NCI-H2227 (cell line): Measurements from ENCODE around the gene SH2D3C.

Source experiments
- DNase-seq: peaks from one replicate; lab custom pipeline; 2025; ENCODE audit not compliant: unreplicated experiment; lab: John Stamatoyannopoulos, UW

SH2D3C gene

DNA sequence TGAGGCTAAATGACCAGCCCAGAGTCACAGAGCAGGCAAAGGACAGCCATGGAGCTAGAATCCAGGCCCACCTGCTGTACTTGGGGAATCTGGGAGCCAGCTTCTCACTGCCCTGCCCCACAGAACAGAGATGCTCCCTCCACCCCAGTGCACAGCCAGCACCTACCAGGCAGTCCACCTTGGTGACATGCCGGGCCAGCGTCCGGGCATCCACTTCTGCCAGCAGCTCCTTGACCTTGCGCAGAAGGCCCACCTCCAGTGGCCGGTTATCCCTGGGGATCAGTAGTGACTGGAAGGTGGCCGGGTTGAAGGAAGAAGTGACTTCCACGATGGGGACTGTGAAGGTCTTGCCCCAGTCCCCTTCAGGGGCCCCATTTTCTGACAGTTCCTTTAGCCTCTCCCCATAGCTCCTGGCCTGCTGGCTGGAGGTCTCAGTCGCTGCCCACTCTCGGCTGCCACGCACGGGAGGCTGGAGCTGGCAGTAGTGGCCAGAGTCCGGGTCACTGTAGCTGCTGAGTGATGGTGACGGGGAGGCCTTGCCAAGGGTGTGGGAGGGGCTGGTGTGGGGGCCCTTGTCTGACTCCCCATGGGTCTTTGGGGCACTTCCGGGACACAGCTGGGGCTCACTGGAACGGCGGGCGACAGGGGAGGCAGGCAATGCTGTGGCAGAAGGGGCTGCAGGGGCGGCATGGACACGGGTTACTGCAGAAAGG is 33.9 kb downstream of the SH2D3C start:
- DNase-seq, result no peak

DNA sequence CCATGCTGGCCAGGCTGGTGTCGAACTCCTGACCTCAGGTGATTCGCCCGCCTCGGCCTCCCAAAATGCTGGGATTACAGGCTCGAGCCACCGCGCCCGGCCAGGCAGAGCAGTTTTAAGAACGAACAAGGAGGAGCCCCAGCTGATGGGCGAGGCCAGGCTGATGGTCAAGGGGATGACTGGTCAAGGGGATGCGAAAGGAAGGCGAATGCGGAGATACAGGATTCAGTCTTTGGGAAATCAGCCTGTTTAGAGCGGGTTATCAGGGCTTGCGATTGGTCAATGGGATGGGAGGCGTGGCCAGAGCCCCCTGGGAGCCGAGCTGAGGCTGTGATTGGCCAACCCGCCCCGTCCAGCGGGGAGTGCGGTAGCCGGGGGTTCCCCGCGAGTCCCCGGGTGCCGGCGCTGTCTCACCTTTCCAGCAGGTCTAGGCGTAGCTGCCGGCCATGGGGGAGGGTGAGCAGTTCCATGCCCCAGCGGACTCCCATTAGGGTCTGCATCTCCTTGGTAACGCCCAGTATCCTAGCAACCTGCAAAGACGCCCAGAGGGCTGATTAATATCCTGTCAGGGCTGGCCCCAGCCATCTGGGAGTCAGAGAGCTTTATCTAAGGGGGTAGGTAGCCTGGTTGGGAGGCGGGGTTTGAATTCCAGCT is 35.9 kb downstream of the SH2D3C start:
- DNase-seq, result no peak

GRCh38 chr9:127741831-127742434 is 36.5 kb downstream of the SH2D3C start:
- no peak for DNase-seq

- DNase-seq, result no peak
Measured at GRCh38 chr9:127739614-127740330, 38.7 kb downstream of the SH2D3C start.

DNA sequence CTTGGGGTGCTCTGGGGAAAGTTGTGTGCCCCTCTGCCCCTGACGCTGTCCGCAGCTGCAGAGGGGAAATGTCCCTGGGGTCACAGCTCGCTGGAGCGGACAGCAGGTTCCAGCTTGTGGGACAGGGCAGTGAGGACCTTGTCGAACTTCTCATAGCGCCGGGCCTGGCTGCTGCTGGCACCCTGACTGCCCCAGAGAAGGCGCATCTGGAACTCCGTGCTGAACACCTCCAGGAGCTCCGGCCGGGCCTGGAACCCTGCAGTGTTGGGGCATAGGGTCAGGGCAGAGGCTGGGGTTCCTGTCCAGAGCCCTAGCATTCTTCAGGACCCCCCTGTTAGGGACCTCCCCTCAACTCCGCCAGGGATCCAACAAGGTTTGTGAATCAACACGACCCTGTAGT is 39.8 kb downstream of the SH2D3C start:
- no peak for DNase-seq

- DNase-seq, result peak; percentile 27
Measured at GRCh38 chr9:127735530-127736185, 42.8 kb downstream of the SH2D3C start.

GRCh38 chr9:127734747-127735529 is 43.5 kb downstream of the SH2D3C start, which contains the start of gene TOR2A:
TSS of gene TOR2A (minus strand) at chr9:127735294. CDS start at chr9:127735270, 24 bp downstream.
- DNase-seq, result peak; percentile 97

GRCh38 chr9:127734247-127734746 is 44.2 kb downstream of the SH2D3C start:
- DNase-seq, result no peak

DNA sequence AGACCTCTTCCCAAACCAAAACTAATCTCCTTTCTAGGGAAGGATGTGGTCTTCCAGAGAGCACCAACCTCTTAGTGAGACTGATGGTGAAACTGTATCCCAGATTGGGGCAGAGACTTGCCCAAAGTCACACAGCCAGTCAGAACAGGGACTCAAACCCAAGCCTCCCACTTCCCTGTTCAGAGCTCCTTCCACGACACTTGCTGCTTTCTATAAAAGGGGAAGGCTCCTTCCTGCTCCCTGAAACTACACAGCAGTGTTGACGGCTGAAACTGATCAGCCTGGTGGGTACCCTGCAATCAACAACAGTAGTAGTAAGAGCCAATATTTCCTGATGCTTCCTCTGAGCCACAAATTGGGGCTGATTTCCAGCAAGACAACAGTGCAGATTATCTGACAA is 44.9 kb downstream of the SH2D3C start:
- DNase-seq, result no peak

DNA sequence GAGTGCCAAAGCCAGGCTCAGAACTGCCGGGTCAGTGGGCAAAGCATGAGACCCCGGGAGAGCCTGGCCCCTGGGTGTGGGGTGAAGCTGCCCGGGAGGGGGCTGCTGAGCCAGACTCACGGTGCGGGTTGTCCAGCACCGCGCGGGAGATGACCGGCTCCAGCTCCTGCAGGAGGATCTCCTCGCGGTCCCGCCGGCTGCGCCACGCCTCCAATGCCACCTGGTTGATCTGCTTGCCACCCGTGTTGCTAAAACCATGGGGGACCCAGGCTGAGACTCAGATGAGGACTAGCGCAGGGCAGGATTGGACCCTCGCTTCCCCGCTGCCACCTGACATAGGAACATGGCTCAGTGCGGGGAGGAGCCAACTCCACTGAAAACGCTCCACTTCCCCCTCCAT is 46.0 kb downstream of the SH2D3C start:
- DNase-seq, result no peak

DNA sequence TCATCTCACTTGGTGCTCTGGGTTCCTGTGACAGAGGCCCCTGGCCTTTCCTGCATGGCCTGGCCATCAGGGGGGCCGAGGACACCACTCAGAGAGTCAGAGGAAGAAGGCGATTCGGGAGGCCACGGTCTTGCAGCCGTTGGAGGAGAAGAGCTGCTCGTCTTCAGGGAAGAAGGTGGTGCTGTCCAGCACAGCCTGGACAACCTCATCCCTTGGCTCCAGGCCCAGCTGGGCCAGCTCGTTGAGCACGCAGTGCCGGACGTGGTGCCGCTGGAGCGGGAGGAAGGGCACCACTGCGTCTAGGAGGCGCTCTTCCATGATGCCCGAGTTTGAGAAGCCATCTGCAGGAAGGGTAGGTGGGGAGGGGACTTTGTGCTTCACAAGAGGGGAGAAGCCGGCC is 46.5 kb downstream of the SH2D3C start:
- DNase-seq, result no peak

DNA sequence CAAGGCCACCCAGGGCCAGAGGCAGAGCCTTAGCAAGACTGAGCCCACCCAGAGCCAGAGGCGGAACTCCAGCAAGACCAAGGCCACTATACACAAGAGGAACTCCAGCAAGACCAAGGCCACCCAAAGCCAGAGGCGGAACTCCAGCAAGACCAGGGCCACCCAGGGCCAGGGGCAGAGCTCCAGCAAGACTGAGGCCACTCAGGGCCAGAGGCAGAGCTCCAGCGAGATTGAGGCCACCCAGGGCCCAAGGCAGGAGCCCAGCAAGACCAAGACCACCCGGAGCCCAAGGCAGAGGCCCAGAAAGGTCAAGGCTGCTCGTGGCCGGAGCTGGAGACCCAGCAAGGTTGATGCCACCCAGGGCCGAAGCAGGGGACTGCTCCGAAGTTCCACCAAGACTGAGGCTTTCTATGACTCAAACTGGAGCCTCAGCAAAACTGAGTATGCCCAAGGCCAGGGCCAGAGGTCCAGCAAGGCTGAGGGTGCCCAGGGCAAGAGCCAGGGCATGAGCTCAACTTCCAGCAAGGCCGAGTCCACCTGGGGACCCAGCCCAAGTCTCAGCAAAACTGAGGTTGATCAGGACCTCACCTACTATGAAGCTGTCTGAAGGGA is 47.6 kb downstream of the SH2D3C start:
- no peak for DNase-seq

DNA sequence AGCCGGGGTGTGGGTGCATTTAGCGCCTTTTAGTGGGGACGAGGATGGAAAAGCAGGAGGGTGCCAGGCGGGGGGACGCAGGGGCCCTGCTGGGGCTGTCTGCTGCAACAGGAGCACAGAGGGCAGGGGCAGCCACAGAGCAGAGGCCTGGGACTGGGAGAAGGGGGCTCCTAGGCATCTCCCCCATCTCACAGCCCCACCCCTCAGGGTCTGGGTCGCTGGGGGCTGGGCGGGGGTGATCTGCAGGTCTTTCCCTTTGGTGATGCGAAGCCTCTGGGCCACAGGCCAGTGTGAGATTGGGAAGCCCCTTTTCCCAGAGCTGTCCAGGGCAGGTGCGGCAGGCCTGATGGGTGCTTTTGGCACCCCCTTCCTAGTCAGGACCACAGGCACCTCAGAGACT is 48.2 kb downstream of the SH2D3C start:
- DNase-seq, result no peak

DNA sequence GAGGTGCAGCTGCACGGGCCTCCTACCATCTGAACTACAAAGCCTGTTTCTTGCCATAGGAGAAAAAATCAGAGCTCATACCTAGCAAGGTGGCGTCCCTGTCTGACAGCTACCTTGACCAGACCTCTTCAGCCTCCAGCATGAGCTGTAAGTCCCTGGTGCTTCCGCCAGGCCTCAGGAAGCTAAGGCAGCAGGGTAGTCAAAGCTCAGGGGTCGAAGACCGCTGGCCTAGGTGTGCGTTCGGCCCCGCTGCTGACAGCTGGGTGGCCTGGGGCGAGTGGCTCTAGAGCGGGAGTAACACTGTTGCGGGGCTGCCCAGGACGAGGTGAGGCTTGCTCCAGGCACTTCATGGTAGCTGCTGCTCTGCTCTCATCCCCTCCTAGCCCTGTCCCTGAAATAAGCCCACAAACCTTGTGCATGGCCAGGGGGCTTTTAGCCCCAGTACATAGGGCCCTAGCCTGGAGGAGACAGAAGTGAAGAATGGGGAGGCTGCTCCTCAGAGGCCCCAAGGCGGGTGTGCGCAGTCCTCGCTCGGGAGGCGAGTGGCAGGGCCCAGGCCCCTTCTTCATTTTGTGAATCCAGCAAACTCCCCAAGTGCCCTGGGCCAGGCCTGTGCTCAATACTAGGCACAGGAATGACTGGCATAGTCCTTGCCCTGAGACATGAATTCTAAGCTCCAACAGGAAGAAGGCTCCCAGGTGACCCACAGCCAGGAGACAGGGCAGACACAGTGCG is 48.8 kb downstream of the SH2D3C start:
- DNase-seq, result no peak

GRCh38 chr9:127728808-127729207 is 49.7 kb downstream of the SH2D3C start:
- DNase-seq, result no peak

DNA sequence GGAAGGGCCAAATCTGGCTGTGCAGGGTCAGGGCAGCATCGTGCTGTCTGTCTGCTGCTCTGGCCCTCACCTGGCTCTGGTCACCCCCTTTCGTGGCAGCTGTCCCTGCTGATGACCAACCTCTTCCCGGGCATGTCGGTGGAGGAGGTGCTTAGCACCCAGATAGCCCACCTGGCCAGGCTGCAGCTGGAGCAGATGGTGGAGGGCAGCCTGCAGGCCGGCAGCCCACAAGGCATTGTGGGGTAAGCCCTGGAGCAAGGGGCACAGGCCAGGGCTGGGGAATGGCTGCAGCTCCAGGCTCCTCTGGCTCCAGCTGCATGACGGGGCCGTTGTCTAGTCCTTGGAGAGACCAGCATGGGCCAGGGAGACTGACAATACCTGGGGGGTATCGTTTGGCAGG is 51.6 kb downstream of the SH2D3C start:
- no peak for DNase-seq

DNA sequence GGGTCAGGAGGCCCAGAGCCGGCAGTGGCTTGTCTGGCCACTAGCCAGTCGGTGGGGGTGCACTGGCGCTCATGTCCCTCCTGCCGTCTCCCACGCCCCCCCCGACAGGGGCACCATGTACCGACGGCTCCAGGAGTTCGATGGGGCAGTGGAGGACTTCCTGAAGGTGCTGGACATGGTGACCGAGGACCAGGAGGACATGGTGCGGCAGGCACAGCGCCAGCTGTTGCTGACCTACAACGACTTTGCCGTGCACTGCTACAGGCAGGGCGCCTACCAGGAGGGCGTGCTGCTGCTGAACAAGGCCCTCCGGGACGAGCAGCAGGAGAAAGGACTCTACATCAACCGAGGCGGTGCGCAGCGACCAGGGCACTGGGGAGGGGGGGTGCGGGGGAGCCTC is 54.5 kb downstream of the SH2D3C start:
- DNase-seq, result no peak

- DNase-seq, result no peak
Measured at GRCh38 chr9:127723444-127723843, 55.0 kb downstream of the SH2D3C start.

- DNase-seq, result no peak
Measured at GRCh38 chr9:127723013-127723412, 55.5 kb downstream of the SH2D3C start.
